ENCODE measurements around the gene CHSY3. TPM values are rescaled to one million over a fixed set of nuclear protein-coding genes. Genes with fewer than 3 reads are reported as not detected.

CHSY3 gene
- total RNA-seq, 2 donors from 2014 or later: 1.2 to 2.0 TPM

DNA sequence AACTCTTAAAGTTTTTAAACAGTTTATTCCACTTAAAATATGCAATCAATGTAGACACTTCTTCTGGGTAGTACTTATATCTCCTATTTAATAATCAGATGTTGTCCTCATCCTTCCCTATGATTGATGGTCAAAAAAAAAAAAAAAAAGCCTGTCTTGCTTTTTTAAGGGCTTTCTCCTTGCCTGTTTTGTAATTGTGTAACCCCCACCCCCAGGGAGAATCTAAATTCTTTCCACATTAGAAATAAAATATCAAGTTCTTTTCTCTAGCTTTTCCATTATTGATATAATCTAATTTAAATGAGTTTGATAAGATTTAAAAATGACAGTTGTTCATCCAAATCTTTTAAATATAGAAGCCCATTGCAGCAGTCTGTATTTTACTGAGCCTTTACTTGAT, 119.7 kb downstream of the CHSY3 start:
- no peaks in the 10 kb centered on the region for H3K27me3 ChIP-seq (ENCODE audit: control insufficient read depth, insufficient read depth, low read length, poor library complexity, severe bottlenecking)
- H3K27me3 Mint-ChIP-seq (ENCODE audit: insufficient read depth): no peaks in the 10 kb centered on the region
- no peak overlapping the region for H3K4me3 Mint-ChIP-seq
- H3K9me3 Mint-ChIP-seq: no peaks in the 10 kb centered on the region
- no peaks in the 10 kb centered on the region for H3K36me3 ChIP-seq (ENCODE audit: control insufficient read depth, insufficient read depth, low read length)
- H3K4me3 ChIP-seq (ENCODE audit: low read length): no peak overlapping the region
- no peak overlapping the region for H3K9ac ChIP-seq (ENCODE audit: extremely low read depth, low read length, poor library complexity, severe bottlenecking)
- no peak for DNase-seq
- no peak overlapping the region for H3K27ac Mint-ChIP-seq
- H3K9me3 ChIP-seq (ENCODE audit: control insufficient read depth, low read length): no peaks in the 10 kb centered on the region
- TF ChIP-seq, protein P1, sequence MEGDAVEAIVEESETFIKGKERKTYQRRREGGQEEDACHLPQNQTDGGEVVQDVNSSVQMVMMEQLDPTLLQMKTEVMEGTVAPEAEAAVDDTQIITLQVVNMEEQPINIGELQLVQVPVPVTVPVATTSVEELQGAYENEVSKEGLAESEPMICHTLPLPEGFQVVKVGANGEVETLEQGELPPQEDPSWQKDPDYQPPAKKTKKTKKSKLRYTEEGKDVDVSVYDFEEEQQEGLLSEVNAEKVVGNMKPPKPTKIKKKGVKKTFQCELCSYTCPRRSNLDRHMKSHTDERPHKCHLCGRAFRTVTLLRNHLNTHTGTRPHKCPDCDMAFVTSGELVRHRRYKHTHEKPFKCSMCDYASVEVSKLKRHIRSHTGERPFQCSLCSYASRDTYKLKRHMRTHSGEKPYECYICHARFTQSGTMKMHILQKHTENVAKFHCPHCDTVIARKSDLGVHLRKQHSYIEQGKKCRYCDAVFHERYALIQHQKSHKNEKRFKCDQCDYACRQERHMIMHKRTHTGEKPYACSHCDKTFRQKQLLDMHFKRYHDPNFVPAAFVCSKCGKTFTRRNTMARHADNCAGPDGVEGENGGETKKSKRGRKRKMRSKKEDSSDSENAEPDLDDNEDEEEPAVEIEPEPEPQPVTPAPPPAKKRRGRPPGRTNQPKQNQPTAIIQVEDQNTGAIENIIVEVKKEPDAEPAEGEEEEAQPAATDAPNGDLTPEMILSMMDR (conservative IDR thresholded peaks at IDR 0.05): no peak
- H3K27ac ChIP-seq (ENCODE audit: low read depth, low read length): no peak overlapping the region
- H3K36me3 Mint-ChIP-seq (ENCODE audit: low read depth): no peaks in the 10 kb centered on the region
- H3K4me1 ChIP-seq (ENCODE audit: control insufficient read depth, insufficient read depth, low read length): no peaks in the 10 kb centered on the region
- peaks cover 5% of the 10 kb centered on the region for H3K4me1 Mint-ChIP-seq

DNA sequence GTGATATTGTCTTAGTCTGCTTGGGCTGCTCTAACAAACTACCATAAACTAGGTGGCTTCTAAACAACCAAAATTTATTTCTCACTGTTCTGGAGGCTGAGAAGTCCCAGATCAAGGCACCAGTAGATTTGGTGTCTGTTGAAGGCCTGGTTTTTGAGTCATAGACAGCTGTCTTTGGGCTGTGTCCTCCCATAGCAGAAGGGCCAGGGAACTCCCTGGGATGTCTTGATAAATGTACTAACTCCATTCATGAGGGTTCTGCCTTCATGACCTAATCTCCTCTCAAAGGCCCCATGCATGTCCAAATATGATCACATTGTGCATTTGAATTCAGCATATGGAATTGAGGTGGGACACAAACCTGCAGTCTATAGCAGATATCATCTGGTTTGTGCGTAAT, 121.2 kb downstream of the CHSY3 start:
- H3K4me3 Mint-ChIP-seq: no peak overlapping the region
- H3K9ac ChIP-seq (ENCODE audit: extremely low read depth, low read length, poor library complexity, severe bottlenecking): no peak overlapping the region
- H3K36me3 ChIP-seq (ENCODE audit: control insufficient read depth, insufficient read depth, low read length): no peaks in the 10 kb centered on the region
- H3K27me3 Mint-ChIP-seq (ENCODE audit: insufficient read depth): no peaks in the 10 kb centered on the region
- no peak overlapping the region for H3K4me3 ChIP-seq (ENCODE audit: low read length)
- H3K9me3 Mint-ChIP-seq: no peaks in the 10 kb centered on the region
- no peak overlapping the region for H3K27ac Mint-ChIP-seq
- TF ChIP-seq, protein P1 (conservative IDR thresholded peaks at IDR 0.05): no peak
- H3K27me3 ChIP-seq (ENCODE audit: control insufficient read depth, insufficient read depth, low read length, poor library complexity, severe bottlenecking): no peaks in the 10 kb centered on the region
- no peaks in the 10 kb centered on the region for H3K36me3 Mint-ChIP-seq (ENCODE audit: low read depth)
- no peaks in the 10 kb centered on the region for H3K4me1 ChIP-seq (ENCODE audit: control insufficient read depth, insufficient read depth, low read length)
- 93 to 100% methylated on average over 1 of the region's 1 CpG for WGBS, 2 experiments (ENCODE audit: insufficient coverage in 1 of 2, insufficient read length in 1 of 2)
- DNase-seq: no peak
- no peak overlapping the region for H3K27ac ChIP-seq (ENCODE audit: low read depth, low read length)
- no peaks in the 10 kb centered on the region for H3K9me3 ChIP-seq (ENCODE audit: control insufficient read depth, low read length)
- no peaks in the 10 kb centered on the region for H3K4me1 Mint-ChIP-seq

DNA sequence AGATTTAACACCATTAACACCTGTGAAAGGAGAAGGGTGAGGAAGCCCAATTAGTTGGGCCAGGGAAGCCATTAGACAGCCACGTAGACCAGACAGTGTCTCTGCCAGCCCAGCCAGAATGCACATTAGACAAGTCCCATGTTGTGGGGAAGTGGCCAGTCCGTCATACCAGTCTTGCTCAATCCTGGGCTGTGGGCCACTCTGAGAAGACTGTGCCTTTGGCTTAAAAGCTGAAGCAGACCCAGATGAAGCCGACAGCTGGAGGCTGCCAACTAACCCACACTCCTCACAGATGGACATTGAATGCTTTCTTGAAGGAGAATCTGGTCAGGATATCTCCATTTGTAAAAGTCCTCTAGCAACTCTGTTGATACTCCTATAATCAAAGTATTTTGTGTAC, 128.5 kb downstream of the CHSY3 start:
- no peak overlapping the region for H3K4me3 Mint-ChIP-seq
- no peaks in the 10 kb centered on the region for H3K4me1 Mint-ChIP-seq
- no peak overlapping the region for H3K4me3 ChIP-seq (ENCODE audit: low read length)
- H3K27me3 ChIP-seq (ENCODE audit: control insufficient read depth, insufficient read depth, low read length, poor library complexity, severe bottlenecking): no peaks in the 10 kb centered on the region
- WGBS, 2 experiments (ENCODE audit: insufficient coverage in 1 of 2, insufficient read length in 1 of 2): 91 to 92% methylated on average over 1 to 3 of the region's 3 CpGs
- no peaks in the 10 kb centered on the region for H3K36me3 ChIP-seq (ENCODE audit: control insufficient read depth, insufficient read depth, low read length)
- no peak overlapping the region for H3K9ac ChIP-seq (ENCODE audit: extremely low read depth, low read length, poor library complexity, severe bottlenecking)
- no peak overlapping the region for H3K27ac ChIP-seq (ENCODE audit: low read depth, low read length)
- H3K36me3 Mint-ChIP-seq (ENCODE audit: low read depth): no peaks in the 10 kb centered on the region
- no peaks in the 10 kb centered on the region for H3K9me3 ChIP-seq (ENCODE audit: control insufficient read depth, low read length)
- TF ChIP-seq, protein P1 (conservative IDR thresholded peaks at IDR 0.05): no peak
- H3K9me3 Mint-ChIP-seq: no peaks in the 10 kb centered on the region
- no peaks in the 10 kb centered on the region for H3K27me3 Mint-ChIP-seq (ENCODE audit: insufficient read depth)
- no peak overlapping the region for H3K27ac Mint-ChIP-seq
- no peak for DNase-seq
- no peaks in the 10 kb centered on the region for H3K4me1 ChIP-seq (ENCODE audit: control insufficient read depth, insufficient read depth, low read length)

Measured in endodermal cell (in vitro differentiated cells).